GM18499 (cell line): ENCODE measurements around the gene HTR1D.

Experiments used
- ATAC-seq: cut with Tn5 transposase; IDR thresholded peaks from one replicate; pipeline ENCODE4 v1.9.1; 2021; ENCODE audit warnings: moderate number of reproducible peaks; ENCODE audit not compliant: insufficient read depth, unreplicated experiment

Gene HTR1D

DNA sequence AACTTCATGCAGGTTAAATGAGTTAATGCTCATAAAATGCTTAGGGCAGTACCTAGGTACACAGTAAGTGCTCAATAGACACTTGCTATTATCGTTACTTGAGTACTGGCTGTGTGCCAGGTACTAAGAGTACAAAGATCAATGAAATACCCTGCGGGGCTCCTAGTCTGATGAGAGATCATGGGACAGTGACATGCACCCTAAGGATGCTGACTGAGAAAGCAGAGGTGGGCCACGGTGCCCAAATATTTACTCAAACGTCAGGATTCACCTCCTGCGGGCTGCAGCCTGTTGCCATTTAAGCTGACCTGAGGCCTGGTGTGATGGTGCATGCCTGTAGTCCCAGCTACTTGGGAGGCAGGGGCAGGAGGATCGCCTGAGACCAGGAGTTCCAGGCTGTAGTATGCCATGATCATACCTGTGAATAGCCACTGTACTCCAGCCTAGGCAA lies 28.8 kb downstream of the HTR1D start:
- ATAC-seq = no peak

DNA sequence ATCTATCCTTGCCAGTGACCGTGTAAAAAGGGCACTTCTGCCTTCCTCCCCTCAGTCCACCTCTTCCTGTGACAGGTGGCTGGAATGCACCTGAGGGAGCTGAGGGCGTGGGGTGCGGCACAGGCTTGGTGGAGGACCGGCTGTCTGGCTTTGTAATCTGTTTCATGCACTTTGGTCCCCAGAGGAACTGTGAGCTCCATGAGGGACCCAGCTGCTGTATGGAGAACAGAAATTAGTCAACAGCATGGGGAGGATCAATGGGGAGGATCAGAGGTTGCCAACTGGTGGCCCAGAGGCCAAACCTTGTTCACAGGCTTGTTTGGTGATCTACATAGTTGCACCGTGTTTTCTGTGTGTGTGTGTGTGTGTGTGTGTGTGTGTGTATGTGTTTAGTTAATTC lies 29.7 kb downstream of the HTR1D start:
- ATAC-seq = no peak

DNA sequence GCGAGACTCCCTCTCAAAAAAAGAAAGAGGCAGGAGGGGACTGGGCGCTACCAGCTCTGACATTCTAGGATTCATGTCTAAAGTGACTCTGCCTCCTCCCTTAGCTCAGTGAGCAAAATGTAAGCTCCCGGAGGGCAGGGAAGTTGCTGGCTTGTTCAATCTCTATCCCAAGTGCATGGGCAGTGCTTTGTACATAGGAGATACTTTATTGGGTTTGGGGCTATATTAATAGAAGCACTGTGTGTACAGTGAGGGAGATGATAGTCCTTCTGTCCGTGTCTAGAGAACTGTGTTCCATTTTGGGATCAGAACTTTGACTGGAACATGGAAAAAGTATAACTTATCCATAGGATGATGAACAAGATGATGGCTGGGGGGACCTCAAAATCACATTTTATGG lies 31.9 kb downstream of the HTR1D start:
- no peak for ATAC-seq

DNA sequence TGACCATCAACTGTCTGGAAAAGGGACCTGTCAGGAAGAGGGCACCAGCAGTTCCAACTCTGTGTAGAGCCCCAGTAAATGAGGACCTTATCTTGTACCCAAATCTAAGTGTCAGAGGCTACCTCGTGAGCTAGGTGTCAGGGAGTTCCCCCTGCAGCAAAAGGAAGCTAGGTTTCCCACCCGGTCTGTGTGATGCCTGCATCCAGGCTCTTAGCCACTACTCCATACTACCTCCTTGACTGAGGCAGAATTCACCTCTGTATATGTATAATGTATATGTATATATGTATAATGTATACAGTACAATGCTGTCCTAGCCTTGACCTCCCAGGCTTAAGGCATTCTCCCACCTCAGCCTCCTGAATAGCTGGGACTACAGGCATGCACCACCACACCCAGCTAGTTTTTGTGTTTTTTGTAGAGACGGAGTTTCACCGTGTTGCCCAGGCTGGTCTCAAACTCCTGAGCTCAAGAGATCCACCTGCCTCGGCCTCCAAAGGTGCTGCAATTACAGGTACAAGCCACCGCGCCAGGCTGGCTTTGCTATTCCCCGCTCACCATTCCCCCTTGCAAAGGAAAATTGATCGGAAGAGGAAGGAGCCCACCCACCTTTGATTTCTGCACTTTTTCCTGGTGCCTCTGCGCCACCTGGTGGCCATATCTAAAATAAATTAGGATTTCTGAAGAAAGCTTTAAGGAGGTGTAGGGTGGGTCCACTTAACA lies 32.9 kb downstream of the HTR1D start:
- no peak for ATAC-seq

DNA sequence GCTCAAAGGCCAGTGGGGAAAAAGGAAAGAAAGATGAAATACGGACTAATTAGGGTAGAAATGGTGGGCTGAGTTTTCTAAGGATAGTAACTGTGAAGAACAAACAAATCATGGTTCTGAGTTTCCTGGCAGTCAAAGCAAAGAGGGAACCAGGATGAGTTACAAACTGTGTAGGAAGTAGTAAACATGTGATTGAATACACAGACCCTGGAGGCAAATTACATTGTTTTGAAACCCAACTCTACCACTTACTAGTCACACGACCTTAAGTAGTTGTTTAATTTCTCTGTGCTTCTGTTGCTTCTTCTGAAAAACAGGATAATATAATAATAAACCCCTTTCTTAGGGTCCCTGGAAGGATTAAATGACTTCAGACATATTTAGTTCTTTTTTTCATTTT lies 37.4 kb downstream of the HTR1D start:
- ATAC-seq = no peak

DNA sequence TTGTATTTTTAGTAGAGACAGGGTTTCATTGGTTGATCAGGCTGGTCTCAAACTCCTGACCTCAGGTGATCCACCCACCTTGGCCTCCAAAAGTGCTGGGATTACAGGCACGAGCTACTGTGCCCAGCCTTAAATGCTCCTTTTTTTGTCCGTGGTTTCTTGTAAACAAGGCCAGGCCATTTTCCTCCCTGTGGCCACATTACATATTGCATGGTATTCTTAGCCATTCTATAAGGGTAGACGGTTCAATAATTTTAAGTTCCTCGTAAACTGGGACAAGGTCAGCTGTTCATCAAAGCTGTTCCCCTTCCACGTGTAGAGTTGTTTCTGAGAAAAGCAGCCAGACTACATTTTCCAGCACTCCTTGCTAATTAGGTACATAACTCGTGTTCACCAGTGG lies 38.4 kb downstream of the HTR1D start:
- no peak for ATAC-seq

DNA sequence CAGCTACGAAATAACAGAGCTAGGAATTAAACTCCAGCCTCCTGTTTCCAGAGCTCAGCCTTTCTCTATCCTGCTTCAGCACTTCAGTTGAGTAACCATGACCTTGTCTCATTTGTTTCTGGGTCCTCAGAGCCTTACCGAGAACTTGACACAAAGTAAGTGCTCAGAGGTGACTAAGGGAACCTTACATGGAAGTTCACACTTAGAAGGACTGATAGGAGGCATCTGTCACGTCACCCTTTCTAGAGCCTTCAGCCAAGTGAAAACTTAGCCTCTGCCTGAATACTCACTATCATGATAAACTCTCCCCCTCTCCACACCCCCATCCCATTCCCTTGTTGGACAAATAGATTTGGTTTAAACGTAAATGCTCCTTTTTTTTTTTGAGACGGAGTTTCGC lies 38.9 kb downstream of the HTR1D start:
- no peak for ATAC-seq

DNA sequence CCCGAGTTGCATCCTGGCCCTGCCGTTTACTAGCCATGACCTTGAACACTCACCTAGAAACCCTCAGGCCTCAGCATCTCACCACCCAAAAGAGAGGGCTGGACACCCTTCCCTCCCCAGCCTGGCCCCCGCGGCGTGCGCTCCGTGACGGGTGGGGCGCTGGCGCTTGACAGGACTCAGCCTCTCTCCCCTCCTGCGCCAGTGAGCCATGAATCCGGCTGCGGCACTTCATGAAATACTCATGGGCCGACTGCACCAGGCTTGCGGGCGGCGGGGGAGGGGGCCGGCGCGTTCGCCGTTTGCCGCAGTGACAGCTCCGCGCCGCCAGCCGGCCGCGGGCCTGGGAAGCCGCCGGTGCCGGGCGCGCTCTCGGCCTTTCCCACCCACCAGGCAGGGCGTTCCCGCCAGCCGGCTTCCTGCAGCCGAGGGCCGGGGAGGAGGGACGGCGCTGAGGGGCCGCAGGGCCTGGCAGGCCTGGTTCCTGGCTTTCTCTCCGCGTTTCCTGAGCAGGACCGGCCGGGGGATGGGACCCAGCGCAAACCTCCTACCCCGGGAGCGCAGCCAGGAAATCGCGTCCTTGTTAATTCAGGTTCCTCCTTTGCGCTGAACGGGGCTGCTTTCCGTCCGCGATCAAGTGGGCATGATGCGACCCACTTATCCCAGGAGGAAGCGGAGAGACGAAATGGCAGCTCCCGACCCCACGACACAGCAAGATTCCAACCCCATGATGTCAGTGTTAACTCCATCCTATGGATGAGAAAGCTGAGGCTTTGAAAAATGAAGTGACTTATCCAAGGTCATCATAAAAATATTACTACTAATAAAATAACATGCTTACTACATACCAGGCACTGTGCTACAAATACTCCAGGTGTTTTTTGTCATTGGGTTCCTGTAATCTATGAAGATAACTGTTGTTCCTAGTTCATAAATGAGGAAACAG lies 39.6 kb downstream of the HTR1D start:
- no peak for ATAC-seq

DNA sequence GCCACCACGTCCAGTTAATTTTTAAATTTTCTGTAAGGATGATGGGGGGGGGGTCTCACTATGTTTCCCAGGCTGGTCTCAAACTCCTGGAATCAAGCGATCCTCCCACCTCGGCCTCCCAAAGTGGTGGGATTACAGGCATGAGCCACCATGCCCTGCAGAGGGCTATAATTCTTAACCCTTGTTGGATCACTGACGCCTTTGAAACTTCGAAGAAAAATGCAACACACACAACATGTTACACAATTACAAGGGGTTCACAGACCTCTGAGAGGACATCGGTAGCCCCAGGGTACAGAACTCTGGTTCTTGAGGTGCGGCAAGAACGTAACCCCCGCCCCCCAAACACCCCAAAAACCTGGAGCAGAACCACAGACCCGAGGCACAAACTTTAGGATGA lies 40.3 kb downstream of the HTR1D start:
- no peak for ATAC-seq

DNA sequence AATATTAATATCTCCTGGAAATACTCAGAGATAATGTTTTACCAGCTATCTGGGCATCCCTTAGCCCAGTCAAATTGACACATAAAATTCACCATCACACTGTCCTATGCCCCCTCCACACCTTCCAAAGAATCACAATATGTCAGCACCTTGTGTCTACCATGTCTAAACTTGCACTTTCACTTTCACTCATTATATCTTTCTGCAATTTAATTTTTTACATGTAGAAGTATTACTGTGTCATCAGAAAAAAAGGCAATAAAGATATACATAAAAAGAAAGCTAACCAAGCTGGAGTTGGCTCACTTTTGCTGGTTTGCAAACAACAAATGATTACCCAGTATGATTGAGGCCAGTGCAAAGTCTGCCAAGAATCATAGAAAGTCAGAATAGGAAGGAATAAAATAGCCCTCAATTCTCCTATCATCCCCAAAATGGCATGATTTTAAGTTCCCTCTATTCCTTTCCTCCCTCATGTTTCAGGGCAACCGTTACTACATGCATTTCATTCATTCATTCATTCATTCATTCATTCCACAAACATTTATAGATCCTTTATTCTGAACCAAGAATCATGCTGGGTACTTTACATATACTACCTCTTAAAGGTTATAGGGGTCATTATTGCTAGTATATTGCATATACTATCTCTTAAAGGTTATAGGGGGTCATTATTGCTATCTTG lies 42.7 kb downstream of the HTR1D start:
- no peak for ATAC-seq

DNA sequence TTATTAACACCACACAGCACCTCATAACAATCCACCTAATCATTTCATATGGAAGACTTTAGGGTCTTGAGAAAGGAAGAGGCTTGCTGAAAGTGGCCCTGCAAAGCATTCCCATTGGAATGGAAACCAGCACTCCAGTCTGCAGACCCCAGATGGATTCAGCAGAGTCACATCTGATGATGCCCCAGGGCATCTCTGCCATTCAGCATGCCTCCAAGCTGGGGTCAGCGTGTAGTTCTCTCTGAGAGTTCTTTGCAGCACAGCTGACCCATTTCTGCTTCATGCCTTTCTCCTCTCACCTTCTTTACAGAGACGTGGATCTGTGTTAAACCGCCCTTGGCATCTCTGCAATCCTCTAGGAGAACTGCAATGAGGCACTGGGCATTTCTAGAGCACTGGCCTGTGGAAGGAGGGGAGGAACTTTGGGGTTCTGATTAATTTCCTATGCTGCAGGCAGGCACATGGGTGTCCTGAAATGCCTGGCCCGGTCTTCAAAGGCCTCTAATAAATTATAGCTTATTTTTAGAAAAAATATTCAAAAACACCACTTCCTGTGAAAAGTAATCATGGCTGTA lies 46.0 kb downstream of the HTR1D start:
- ATAC-seq = no peak

DNA sequence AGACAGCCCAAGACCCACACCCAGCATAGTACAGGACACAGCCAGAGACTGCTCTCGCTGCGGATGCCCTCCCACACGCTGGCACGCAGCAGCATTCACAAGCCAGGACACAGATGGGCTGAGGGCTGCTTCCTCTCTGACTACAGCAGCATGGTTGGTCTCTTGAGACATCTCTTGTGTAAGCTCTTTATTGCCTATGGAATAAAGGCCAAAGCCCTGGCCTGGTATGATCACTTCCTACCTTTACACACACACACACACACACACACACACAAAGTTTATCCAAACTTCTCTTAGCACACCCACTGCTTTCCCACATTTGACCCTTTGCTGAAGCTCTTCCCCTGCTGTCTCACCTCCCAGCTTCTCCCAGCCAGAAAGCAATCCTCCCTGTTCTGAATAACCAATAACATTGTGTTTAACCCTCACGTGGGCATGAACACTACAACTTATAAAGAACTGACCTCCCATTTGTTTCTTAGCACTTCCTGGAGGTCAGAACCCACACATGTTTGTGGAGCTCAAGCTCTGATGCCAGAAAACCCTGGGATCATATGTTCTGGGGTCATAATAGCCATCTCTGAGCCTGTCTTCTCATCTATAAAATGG lies 47.5 kb downstream of the HTR1D start:
- no peak for ATAC-seq

DNA sequence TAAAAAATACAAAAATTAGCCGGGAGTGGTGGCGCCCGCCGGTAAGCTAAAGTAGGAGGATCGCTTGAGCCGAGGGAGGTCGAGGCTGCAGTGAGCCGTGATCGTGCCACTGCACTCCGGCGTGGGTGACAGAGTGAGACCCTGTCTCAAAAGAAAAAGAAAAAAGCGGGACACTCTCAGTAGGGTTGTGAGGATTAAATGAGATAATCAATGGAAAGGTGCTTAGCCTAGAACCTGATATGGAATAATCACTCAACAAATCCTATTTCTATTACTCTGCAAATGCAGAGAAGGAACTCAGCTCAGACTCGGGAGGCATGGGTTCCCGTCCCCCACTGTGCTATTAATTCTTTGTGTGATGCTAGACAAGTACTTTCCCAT lies 48.1 kb downstream of the HTR1D start:
- ATAC-seq = no peak

DNA sequence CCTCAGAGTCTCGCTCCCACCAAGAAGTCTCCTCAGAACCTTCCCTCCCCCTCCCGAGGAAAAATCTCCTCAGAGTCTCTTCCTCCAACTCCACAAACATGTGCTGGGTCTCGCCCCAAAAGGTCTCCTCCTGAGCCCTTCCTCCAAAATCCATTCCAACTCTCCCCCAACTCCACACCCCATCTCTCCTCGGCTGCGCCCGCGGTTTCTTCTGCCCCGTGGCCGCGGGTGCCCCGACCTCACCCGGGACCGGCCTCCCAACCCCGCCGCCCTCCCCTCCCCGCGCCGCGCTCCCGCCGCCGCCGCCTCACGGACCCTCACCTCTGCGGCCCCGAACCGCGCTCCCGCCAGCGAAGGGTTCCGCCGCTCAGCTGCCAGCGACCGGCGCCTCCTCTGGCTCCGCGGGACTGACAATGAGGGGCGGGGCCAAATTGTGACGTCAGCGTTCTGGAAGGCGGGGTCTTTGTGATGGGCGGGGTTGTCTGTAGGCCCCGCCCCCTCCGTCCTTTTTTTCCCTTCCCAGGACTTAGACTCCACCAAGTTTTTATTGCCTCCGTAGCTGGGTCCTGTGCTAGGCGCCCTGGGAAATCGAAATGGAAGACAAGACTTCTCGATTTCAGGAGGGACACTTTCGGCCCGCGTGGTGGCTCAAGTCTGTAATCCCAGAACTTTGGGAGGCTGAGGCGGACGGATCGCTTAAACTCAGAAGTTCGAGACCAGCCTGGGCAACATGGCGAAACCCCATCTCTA lies 48.7 kb downstream of the HTR1D start, which contains the start of gene LUZP1:
LUZP1 (minus strand) TSS at position 412 of the 750 bp plus-strand sequence.
- no peak for ATAC-seq

DNA sequence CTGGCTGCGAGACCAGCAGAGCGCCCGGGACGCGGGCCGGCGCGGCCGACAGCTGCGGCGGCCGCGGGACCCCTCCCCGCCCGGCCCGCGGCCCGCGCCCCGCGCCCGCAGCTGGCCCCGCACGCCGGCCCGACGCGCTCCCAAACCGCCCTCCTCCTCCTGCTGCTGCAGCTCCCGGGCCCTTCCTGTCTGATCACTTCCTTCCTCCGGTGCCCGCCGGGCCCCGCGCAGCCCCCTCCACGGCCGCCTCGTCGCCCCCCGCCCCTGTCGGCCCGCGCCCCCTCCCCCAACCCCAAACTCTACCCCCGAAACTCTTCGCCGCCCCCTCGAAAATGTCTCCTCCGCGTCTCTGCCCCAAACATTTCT lies 49.2 kb downstream of the HTR1D start:
- ATAC-seq = no peak

DNA sequence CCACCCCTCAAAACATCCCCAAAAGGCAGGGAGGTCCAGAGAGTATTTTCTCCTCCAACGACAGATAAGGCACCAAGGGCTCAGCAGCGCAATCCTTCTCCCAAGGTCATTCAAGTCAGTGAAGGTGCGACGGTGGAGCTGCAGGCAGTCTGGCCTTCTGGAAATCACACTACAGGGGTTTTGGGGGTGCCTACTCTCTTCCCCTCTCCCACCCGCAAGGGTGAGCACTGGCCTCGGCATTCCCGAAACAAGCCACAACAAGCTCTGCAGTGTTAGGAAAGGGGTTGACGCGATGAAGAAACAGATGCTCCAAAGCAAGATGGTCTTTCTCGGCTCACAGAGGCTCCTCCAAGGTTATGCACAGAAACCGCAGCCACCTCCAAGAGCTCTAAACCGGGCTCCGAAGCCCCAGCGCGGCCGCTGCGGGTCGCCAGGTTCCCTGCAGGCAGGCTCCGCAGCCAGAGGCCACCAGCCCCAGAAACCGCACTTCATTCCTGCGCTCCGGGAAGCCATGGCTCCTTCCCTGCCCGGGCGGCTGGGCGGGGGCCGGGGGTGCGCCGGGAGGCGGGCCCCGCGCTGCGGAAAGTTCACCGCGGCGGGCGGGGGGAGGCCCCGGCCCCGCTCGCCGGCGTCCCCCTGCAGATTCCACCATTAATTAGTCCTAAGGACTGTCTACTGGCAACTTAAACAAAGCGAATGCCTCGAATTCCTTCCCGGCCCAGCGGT lies 49.8 kb downstream of the HTR1D start:
- ATAC-seq = no peak

DNA sequence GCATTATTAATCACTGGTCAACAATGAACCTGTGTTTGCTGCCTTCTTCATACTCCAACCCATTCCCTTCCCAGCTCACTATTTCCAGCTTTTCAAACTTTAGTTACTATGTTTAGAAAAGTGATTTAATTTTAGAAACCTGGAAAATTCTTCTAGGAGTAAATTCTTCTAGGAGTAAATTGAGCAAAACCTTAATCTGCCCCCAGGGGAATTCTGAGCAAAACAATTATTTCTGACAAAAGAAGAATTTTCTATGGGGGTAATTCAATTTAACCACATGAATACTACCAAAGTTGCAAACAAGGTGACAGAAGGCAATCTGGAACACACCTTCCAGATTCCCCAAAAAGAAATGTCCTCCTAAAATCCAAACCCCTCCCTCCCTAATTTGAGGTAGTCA lies 50.4 kb downstream of the HTR1D start:
- ATAC-seq = no peak

DNA sequence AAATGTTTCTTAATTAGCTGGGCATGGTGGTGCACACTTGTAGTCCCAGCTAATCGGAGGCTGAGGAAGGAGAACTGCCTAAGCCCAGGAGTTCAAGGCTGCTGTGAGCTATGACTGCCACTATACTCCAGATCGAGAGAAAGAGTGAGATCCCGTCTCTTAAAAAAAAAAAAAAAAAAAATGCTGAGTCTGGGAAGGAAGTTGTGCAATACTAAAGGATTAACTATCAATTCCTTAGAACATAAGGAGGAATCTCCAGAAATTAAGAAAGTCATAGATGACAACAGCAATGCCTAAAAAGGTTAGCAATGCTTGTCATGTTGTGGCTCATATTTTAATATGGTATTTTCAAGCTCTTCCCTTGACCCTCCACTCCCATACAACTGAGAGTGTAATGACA lies 53.9 kb downstream of the HTR1D start:
- ATAC-seq = no peak
